ENCODE data around the gene SRD5A1.

The SRD5A1 gene

GRCh38 chr5:6604341-6604740, 28.9 kb upstream of the SRD5A1 start:
- Histone ChIP-seq H3K27ac (ENCODE audit: low read depth, low read length) (no peak overlapping the region), H3K27me3 (ENCODE audit: insufficient read depth, low read length) (no peaks in the 10 kb centered on the region), H3K4me3 (ENCODE audit: low read length) (no peak overlapping the region), H3K36me3 (ENCODE audit: insufficient read depth, low read length) (peaks cover 99% of the 10 kb centered on the region), H3K9ac (ENCODE audit: low read depth, low read length) (no peak overlapping the region), H3K9me3 (ENCODE audit: insufficient read depth, low read depth, low read length) (no peaks in the 10 kb centered on the region), H3K4me1 (ENCODE audit: insufficient read depth, low read length) (no peaks in the 10 kb centered on the region)
- 94% methylated on average over 6 of the region's 6 CpGs for WGBS

GRCh38 chr5:6604946-6605345, 28.3 kb upstream of the SRD5A1 start:
- Histone ChIP-seq H3K9me3 (ENCODE audit: insufficient read depth, low read depth, low read length) (no peaks in the 10 kb centered on the region), H3K36me3 (ENCODE audit: insufficient read depth, low read length) (peaks cover 99% of the 10 kb centered on the region), H3K27ac (ENCODE audit: low read depth, low read length) (no peak overlapping the region), H3K9ac (ENCODE audit: low read depth, low read length) (no peak overlapping the region), H3K4me3 (ENCODE audit: low read length) (no peak overlapping the region), H3K27me3 (ENCODE audit: insufficient read depth, low read length) (no peaks in the 10 kb centered on the region), H3K4me1 (ENCODE audit: insufficient read depth, low read length) (no peaks in the 10 kb centered on the region)
- WGBS: 97% methylated on average over 12 of the region's 12 CpGs

- no peak overlapping the region for H3K9ac ChIP-seq (ENCODE audit: low read depth, low read length)
- WGBS: 91% methylated on average over 9 of the region's 9 CpGs
Observed at GRCh38 chr5:6606884-6607558, 26.2 kb upstream of the SRD5A1 start.

GRCh38 chr5:6607559-6607936, 25.7 kb upstream of the SRD5A1 start:
- no peak overlapping the region for H3K4me3 ChIP-seq (ENCODE audit: low read length)
- H3K9ac ChIP-seq (ENCODE audit: low read depth, low read length): no peak overlapping the region
- H3K4me1 ChIP-seq (ENCODE audit: insufficient read depth, low read length): no peaks in the 10 kb centered on the region
- 98% methylated on average over 5 of the region's 5 CpGs for WGBS
- H3K36me3 ChIP-seq (ENCODE audit: insufficient read depth, low read length): peaks cover 99% of the 10 kb centered on the region
- no peaks in the 10 kb centered on the region for H3K9me3 ChIP-seq (ENCODE audit: insufficient read depth, low read depth, low read length)
- no peak overlapping the region for H3K27ac ChIP-seq (ENCODE audit: low read depth, low read length)
- H3K27me3 ChIP-seq (ENCODE audit: insufficient read depth, low read length): no peaks in the 10 kb centered on the region

More at GRCh38 chr5:6606884-6607558, 26.2 kb upstream of the SRD5A1 start:
- no peaks in the 10 kb centered on the region for H3K4me1 ChIP-seq (ENCODE audit: insufficient read depth, low read length)
- no peaks in the 10 kb centered on the region for H3K9me3 ChIP-seq (ENCODE audit: insufficient read depth, low read depth, low read length)
- peaks cover 99% of the 10 kb centered on the region for H3K36me3 ChIP-seq (ENCODE audit: insufficient read depth, low read length)
- no peaks in the 10 kb centered on the region for H3K27me3 ChIP-seq (ENCODE audit: insufficient read depth, low read length)
- no peak overlapping the region for H3K4me3 ChIP-seq (ENCODE audit: low read length)
- no peak overlapping the region for H3K27ac ChIP-seq (ENCODE audit: low read depth, low read length)

- Histone ChIP-seq H3K36me3 (ENCODE audit: insufficient read depth, low read length) (peaks cover 99% of the 10 kb centered on the region), H3K9ac (ENCODE audit: low read depth, low read length) (no peak overlapping the region), H3K27me3 (ENCODE audit: insufficient read depth, low read length) (no peaks in the 10 kb centered on the region), H3K9me3 (ENCODE audit: insufficient read depth, low read depth, low read length) (no peaks in the 10 kb centered on the region), H3K4me1 (ENCODE audit: insufficient read depth, low read length) (no peaks in the 10 kb centered on the region), H3K4me3 (ENCODE audit: low read length) (no peak overlapping the region), H3K27ac (ENCODE audit: low read depth, low read length) (no peak overlapping the region)
- 85% methylated on average over 2 of the region's 3 CpGs for WGBS
Observed at GRCh38 chr5:6608016-6608415, 25.2 kb upstream of the SRD5A1 start.

GRCh38 chr5:6611334-6612256, 21.6 kb upstream of the SRD5A1 start:
- Histone ChIP-seq H3K9ac (ENCODE audit: low read depth, low read length) (no peak overlapping the region), H3K36me3 (ENCODE audit: insufficient read depth, low read length) (peaks cover 97% of the 10 kb centered on the region), H3K27me3 (ENCODE audit: insufficient read depth, low read length) (no peaks in the 10 kb centered on the region), H3K27ac (ENCODE audit: low read depth, low read length) (no peak overlapping the region), H3K4me3 (ENCODE audit: low read length) (no peak overlapping the region), H3K9me3 (ENCODE audit: insufficient read depth, low read depth, low read length) (no peaks in the 10 kb centered on the region), H3K4me1 (ENCODE audit: insufficient read depth, low read length) (no peaks in the 10 kb centered on the region)
- WGBS: 95% methylated on average over 19 of the region's 20 CpGs

GRCh38 chr5:6615034-6615815, 18.0 kb upstream of the SRD5A1 start:
- H3K27ac ChIP-seq (ENCODE audit: low read depth, low read length): no peak overlapping the region
- H3K9ac ChIP-seq (ENCODE audit: low read depth, low read length): no peak overlapping the region
- H3K27me3 ChIP-seq (ENCODE audit: insufficient read depth, low read length): no peaks in the 10 kb centered on the region
- no peak overlapping the region for H3K4me3 ChIP-seq (ENCODE audit: low read length)
- no peaks in the 10 kb centered on the region for H3K4me1 ChIP-seq (ENCODE audit: insufficient read depth, low read length)
- H3K36me3 ChIP-seq (ENCODE audit: insufficient read depth, low read length): peaks cover 97% of the 10 kb centered on the region
- H3K9me3 ChIP-seq (ENCODE audit: insufficient read depth, low read depth, low read length): no peaks in the 10 kb centered on the region
- WGBS: 92% methylated on average over 8 of the region's 8 CpGs

GRCh38 chr5:6616632-6617031, 16.6 kb upstream of the SRD5A1 start:
- H3K9me3 ChIP-seq (ENCODE audit: insufficient read depth, low read depth, low read length): no peaks in the 10 kb centered on the region
- no peak overlapping the region for H3K9ac ChIP-seq (ENCODE audit: low read depth, low read length)
- no peaks in the 10 kb centered on the region for H3K27me3 ChIP-seq (ENCODE audit: insufficient read depth, low read length)
- no peaks in the 10 kb centered on the region for H3K4me1 ChIP-seq (ENCODE audit: insufficient read depth, low read length)
- no peak overlapping the region for H3K4me3 ChIP-seq (ENCODE audit: low read length)
- no peak overlapping the region for H3K27ac ChIP-seq (ENCODE audit: low read depth, low read length)
- 97% methylated on average over 6 of the region's 6 CpGs for WGBS
- peaks cover 95% of the 10 kb centered on the region for H3K36me3 ChIP-seq (ENCODE audit: insufficient read depth, low read length)

GRCh38 chr5:6623228-6623627, 10.0 kb upstream of the SRD5A1 start:
- Histone ChIP-seq H3K4me3 (ENCODE audit: low read length) (no peak overlapping the region), H3K36me3 (ENCODE audit: insufficient read depth, low read length) (peaks cover 98% of the 10 kb centered on the region), H3K27me3 (ENCODE audit: insufficient read depth, low read length) (no peaks in the 10 kb centered on the region), H3K9ac (ENCODE audit: low read depth, low read length) (no peak overlapping the region), H3K4me1 (ENCODE audit: insufficient read depth, low read length) (no peaks in the 10 kb centered on the region), H3K9me3 (ENCODE audit: insufficient read depth, low read depth, low read length) (no peaks in the 10 kb centered on the region), H3K27ac (ENCODE audit: low read depth, low read length) (no peak overlapping the region)
- WGBS: 97% methylated on average over 4 of the region's 4 CpGs

GRCh38 chr5:6623941-6624340, 9.3 kb upstream of the SRD5A1 start:
- peaks cover 98% of the 10 kb centered on the region for H3K36me3 ChIP-seq (ENCODE audit: insufficient read depth, low read length)
- no peaks in the 10 kb centered on the region for H3K27me3 ChIP-seq (ENCODE audit: insufficient read depth, low read length)
- 82% methylated on average over 3 of the region's 3 CpGs for WGBS

GRCh38 chr5:6626508-6626907, 6.7 kb upstream of the SRD5A1 start:
- 97% methylated on average over 10 of the region's 10 CpGs for WGBS
- no peak overlapping the region for H3K9ac ChIP-seq (ENCODE audit: low read depth, low read length)
- no peaks in the 10 kb centered on the region for H3K27me3 ChIP-seq (ENCODE audit: insufficient read depth, low read length)
- peaks cover 98% of the 10 kb centered on the region for H3K36me3 ChIP-seq (ENCODE audit: insufficient read depth, low read length)
- no peaks in the 10 kb centered on the region for H3K9me3 ChIP-seq (ENCODE audit: insufficient read depth, low read depth, low read length)
- H3K4me1 ChIP-seq (ENCODE audit: insufficient read depth, low read length): peaks cover 1% of the 10 kb centered on the region; the same call in 1 of the 2 replicates
- no peak overlapping the region for H3K4me3 ChIP-seq (ENCODE audit: low read length)
- H3K27ac ChIP-seq (ENCODE audit: low read depth, low read length): no peak overlapping the region

More at GRCh38 chr5:6623941-6624340, 9.3 kb upstream of the SRD5A1 start:
- H3K9me3 ChIP-seq (ENCODE audit: insufficient read depth, low read depth, low read length): no peaks in the 10 kb centered on the region
- no peak overlapping the region for H3K4me3 ChIP-seq (ENCODE audit: low read length)
- H3K9ac ChIP-seq (ENCODE audit: low read depth, low read length): no peak overlapping the region
- H3K27ac ChIP-seq (ENCODE audit: low read depth, low read length): no peak overlapping the region
- H3K4me1 ChIP-seq (ENCODE audit: insufficient read depth, low read length): no peaks in the 10 kb centered on the region
